Hepatocyte (in vitro differentiated cells): ENCODE data around the gene IKZF3. TPM values are rescaled to one million over a fixed set of nuclear protein-coding genes. Genes with fewer than 3 reads are reported as not detected.

Experiments
- DNase-seq: peaks from one replicate; pipeline ENCODE4 v3.0.0-alpha.2; 2016; ENCODE audit warnings: low spot score
- H2AFZ ChIP-seq: fragments of 200-600 bp; sonication (generic); 2 replicates; pipeline ENCODE4 v1.6.0; 2016; ENCODE audit warnings: antibody characterized with exemption, mild to moderate bottlenecking
- H3K27ac ChIP-seq: fragments of 200-600 bp; sonication (generic); 2 replicates; pipeline ENCODE4 v1.5.1; 2016; ENCODE audit warnings: mild to moderate bottlenecking
- H3K27me3 ChIP-seq: fragments of 200-600 bp; sonication (generic); 2 replicates; pipeline ENCODE4 v1.6.1; 2016
- H3K36me3 ChIP-seq: fragments of 200-600 bp; sonication (generic); replicated peaks from 2 replicates; pipeline ENCODE4 v1.5.1; 2016; ENCODE audit warnings: low read depth; ENCODE audit not compliant: insufficient read depth
- H3K4me1 ChIP-seq: fragments of 200-600 bp; sonication (generic); 2 replicates; pipeline ENCODE4 v1.5.1; 2016; ENCODE audit warnings: mild to moderate bottlenecking, moderate library complexity; ENCODE audit not compliant: insufficient read depth
- H3K4me2 ChIP-seq: fragments of 200-600 bp; sonication (generic); 2 replicates; pipeline ENCODE4 v1.6.0; 2016
- H3K4me3 ChIP-seq: fragments of 200-600 bp; sonication (generic); 2 replicates; pipeline ENCODE4 v1.5.1; 2016; ENCODE audit warnings: mild to moderate bottlenecking
- H3K79me2 ChIP-seq: fragments of 200-600 bp; sonication (generic); 2 replicates; pipeline ENCODE4 v1.6.0; 2017; ENCODE audit warnings: mild to moderate bottlenecking
- H3K9me2 ChIP-seq: fragments of 200-600 bp; sonication (generic); replicated peaks from 2 replicates; pipeline ENCODE4 v1.6.0; 2017; ENCODE audit warnings: mild to moderate bottlenecking; ENCODE audit not compliant: insufficient read depth
- H3K9me3 ChIP-seq: fragments of 200-600 bp; sonication (generic); 2 replicates; pipeline ENCODE4 v1.5.1; 2016; ENCODE audit warnings: low read depth, mild to moderate bottlenecking
- H4K20me1 ChIP-seq: fragments of 200-600 bp; sonication (generic); 2 replicates; pipeline ENCODE4 v1.6.0; 2016; ENCODE audit warnings: mild to moderate bottlenecking; ENCODE audit not compliant: insufficient read depth, poor library complexity, severe bottlenecking
- CTCF ChIP-seq: fragments of 200-600 bp; sonication (generic); IDR thresholded peaks from 2 replicates; pipeline ENCODE4 v1.5.1; 2016; ENCODE audit warnings: antibody characterized with exemption, mild to moderate bottlenecking; ENCODE audit not compliant: poor library complexity
- EZH2 ChIP-seq: fragments of 200-600 bp; sonication (generic); IDR thresholded peaks from 2 replicates; pipeline ENCODE4 v1.6.1; 2016; ENCODE audit warnings: antibody characterized with exemption, mild to moderate bottlenecking, borderline replicate concordance
- EZH2phosphoT487 ChIP-seq: fragments of 200-600 bp; sonication (generic); IDR thresholded peaks from one replicate; pipeline ENCODE4 v1.6.1; 2018; ENCODE audit warnings: antibody characterized with exemption, mild to moderate bottlenecking, low read depth, moderate library complexity; ENCODE audit not compliant: unreplicated experiment, severe bottlenecking
- WGBS: methylation state at CpG from one replicate; pipeline ENCODE4 v1.1.6; 2016; ENCODE audit warnings: low lambda C conversion rate; ENCODE audit errors: missing lambda C conversion rate; 5-methylcytosine and 5-hydroxymethylcytosine counted together
- polyA plus RNA-seq: library from polyadenylated mRNA; unstranded; fragments of >200 nt; fragmentation: Nextera tagmentation; extraction: Ambion mirVana; gene quantifications from 2 replicates; pipeline ENCODE4 v1.2.1, GENCODE V29; 2016
- total RNA-seq: library from RNA; depleted of rRNA; stranded (reverse); fragments of >200 nt; gene quantifications from 2 replicates; pipeline ENCODE4 v1.2.3, GENCODE V29; 2014

Gene IKZF3
- total and polyA plus RNA-seq, 2 experiments from 2014 or later: under 0.01 TPM; not detected in 1

GRCh38 chr17:39818358-39819000, 45.6 kb downstream of the IKZF3 start:
- Histone ChIP-seq H3K27me3 (no peaks in the 10 kb centered on the region), H3K36me3 (no peaks in the 10 kb centered on the region), H3K4me2 (no peak overlapping the region), H3K79me2 (no peaks in the 10 kb centered on the region), H4K20me1 (no peaks in the 10 kb centered on the region), H3K27ac (no peak overlapping the region), H3K9me2 (no peaks in the 10 kb centered on the region), H3K9me3 (no peaks in the 10 kb centered on the region), H3K4me3 (no peak overlapping the region), H3K4me1 (no peaks in the 10 kb centered on the region), H2AFZ (no peak overlapping the region)
- DNase-seq: no peak
- 88% methylated on average over 9 of the region's 9 CpGs for WGBS
- TF ChIP-seq EZH2 (no peak), CTCF (no peak), EZH2phosphoT487 (no peak)

- Histone ChIP-seq H3K4me1 (no peaks in the 10 kb centered on the region), H3K9me3 (no peaks in the 10 kb centered on the region), H3K4me3 (no peak overlapping the region), H3K27me3 (no peaks in the 10 kb centered on the region), H3K27ac (no peak overlapping the region), H3K36me3 (no peaks in the 10 kb centered on the region), H3K79me2 (no peaks in the 10 kb centered on the region), H3K9me2 (no peaks in the 10 kb centered on the region), H3K4me2 (no peak overlapping the region), H2AFZ (no peak overlapping the region), H4K20me1 (no peaks in the 10 kb centered on the region)
- no peak for TF ChIP-seq EZH2phosphoT487
- TF ChIP-seq CTCF: no peak
- TF ChIP-seq EZH2: no peak
- no peak for DNase-seq
Observed at GRCh38 chr17:39816272-39816671, 47.8 kb downstream of the IKZF3 start.

GRCh38 chr17:39814497-39814896, 49.6 kb downstream of the IKZF3 start:
- Histone ChIP-seq H3K27me3 (no peaks in the 10 kb centered on the region), H3K79me2 (no peaks in the 10 kb centered on the region), H4K20me1 (no peaks in the 10 kb centered on the region), H3K9me2 (no peaks in the 10 kb centered on the region), H2AFZ (no peak overlapping the region), H3K27ac (no peak overlapping the region), H3K4me3 (no peak overlapping the region), H3K36me3 (no peaks in the 10 kb centered on the region), H3K9me3 (no peaks in the 10 kb centered on the region), H3K4me2 (no peak overlapping the region), H3K4me1 (no peaks in the 10 kb centered on the region)
- no peak for DNase-seq
- TF ChIP-seq CTCF (no peak), EZH2phosphoT487 (no peak), EZH2 (no peak)
- 87% methylated on average over 2 of the region's 2 CpGs for WGBS
